ENCODE results near the gene MED29. TPM values are rescaled to one million over a fixed set of nuclear protein-coding genes. Genes with fewer than 3 reads are reported as not detected.
A peak's percentile ranks its signal among the peaks of the same experiment; 100 is the strongest.

The MED29 gene
- total and polyA plus RNA-seq, 2 of the 13 experiments (the other 11 are each of a cell fraction or from before 2014, with no cell fraction given) = 14.0 to 19.7 TPM

GRCh38 chr19:39341719-39342604, 49.2 kb upstream of the MED29 start, which contains the start of gene SAMD4B (continued):
- 0 out of 4 replicates have a peak, but pooled peaks of 1 of the 2 experiments have one; percentile 20 for TF ChIP-seq EP300 (IDR thresholded peaks at IDR 0.05; ENCODE audit: low read depth in 2 of 2, low read length in 2 of 2)
- TF ChIP-seq EP300 (CRISPR knock-in tag; IDR thresholded peaks at IDR 0.05; ENCODE audit: borderline replicate concordance) = no peak; the same call in 1 of the 2 replicates
- TF ChIP-seq PITX1 (CRISPR knock-in tag; IDR thresholded peaks at IDR 0.05) = peak; percentile 49; the same call in 1 of the 2 replicates
- no peak for TF ChIP-seq ZNF547 (CRISPR knock-in tag; IDR thresholded peaks at IDR 0.05)
- no peak for TF ChIP-seq ZNF484 (CRISPR knock-in tag; IDR thresholded peaks at IDR 0.05; ENCODE audit: borderline replicate concordance, low read depth)
- TF ChIP-seq HDAC2 (CRISPR knock-in tag; IDR thresholded peaks at IDR 0.05) = peak; percentile 53
- TF ChIP-seq ZNF253 (CRISPR knock-in tag; IDR thresholded peaks at IDR 0.05; ENCODE audit: borderline replicate concordance) = no peak
- no peak for TF ChIP-seq ZNF737 (CRISPR knock-in tag; IDR thresholded peaks at IDR 0.05; ENCODE audit: borderline replicate concordance)
- TF ChIP-seq SYNCRIP (IDR thresholded peaks at IDR 0.05; ENCODE audit: insufficient read depth, low read depth, low read length) = no peak
- TF ChIP-seq, protein P1, sequence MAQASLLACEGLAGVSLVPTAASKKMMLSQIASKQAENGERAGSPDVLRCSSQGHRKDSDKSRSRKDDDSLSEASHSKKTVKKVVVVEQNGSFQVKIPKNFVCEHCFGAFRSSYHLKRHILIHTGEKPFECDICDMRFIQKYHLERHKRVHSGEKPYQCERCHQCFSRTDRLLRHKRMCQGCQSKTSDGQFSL (CRISPR knock-in tag; IDR thresholded peaks at IDR 0.05) = 0 out of 2 replicates have a peak, but pooled peaks have one; percentile 45
- TF ChIP-seq KMT2A (CRISPR knock-in tag; IDR thresholded peaks at IDR 0.05) = peak; percentile 57; the same call in 1 of the 2 replicates
- TF ChIP-seq ZFP1 (CRISPR knock-in tag; IDR thresholded peaks at IDR 0.05) = 0 out of 2 replicates have a peak, but pooled peaks have one; percentile 80
- TF ChIP-seq ZNF335 (CRISPR knock-in tag; IDR thresholded peaks at IDR 0.05) = peak; percentile 90
- peak; percentile 76; the same call in 1 of the 2 replicates for TF ChIP-seq DR1 (CRISPR knock-in tag; IDR thresholded peaks at IDR 0.05)
- no peak for TF ChIP-seq REL (CRISPR knock-in tag; conservative IDR thresholded peaks at IDR 0.05)
- TF ChIP-seq KDM6A (CRISPR knock-in tag; IDR thresholded peaks at IDR 0.05; ENCODE audit: low read depth) = no peak
- no peak for TF ChIP-seq ZNF577 (CRISPR knock-in tag; IDR thresholded peaks at IDR 0.05; ENCODE audit: borderline replicate concordance, low read depth)
- TF ChIP-seq ZNF569 (CRISPR knock-in tag; IDR thresholded peaks at IDR 0.05; ENCODE audit: borderline replicate concordance) = no peak
- TF ChIP-seq SSRP1 (CRISPR knock-in tag; IDR thresholded peaks at IDR 0.05) = no peak; the same call in 1 of the 2 replicates
- TF ChIP-seq LBX2 (CRISPR knock-in tag; IDR thresholded peaks at IDR 0.05; ENCODE audit: borderline replicate concordance) = no peak
- TF ChIP-seq ZNF292 (CRISPR knock-in tag; IDR thresholded peaks at IDR 0.05; ENCODE audit: borderline replicate concordance, low read depth) = 0 out of 2 replicates have a peak, but pooled peaks have one; percentile 30
- TF ChIP-seq SPEN (CRISPR knock-in tag; IDR thresholded peaks at IDR 0.05; ENCODE audit: low read depth) = peak; percentile 87
- TF ChIP-seq PRDM10 (CRISPR knock-in tag; IDR thresholded peaks at IDR 0.05; ENCODE audit: low read depth) = peak; percentile 61; the same call in 1 of the 2 replicates
- 0 out of 2 replicates have a peak, but pooled peaks have one; percentile 73 for TF ChIP-seq ZNF44 (CRISPR knock-in tag; IDR thresholded peaks at IDR 0.05)

Measured in HepG2 (cell line).